Measurements from ENCODE around the gene DIPK1B. TPM values are rescaled to one million over a fixed set of nuclear protein-coding genes. Genes with fewer than 3 reads are reported as not detected.

Gene DIPK1B
- not detected in 2 replicates for total RNA-seq (2014; rRNA removed; shearing (Covaris generic))

DNA sequence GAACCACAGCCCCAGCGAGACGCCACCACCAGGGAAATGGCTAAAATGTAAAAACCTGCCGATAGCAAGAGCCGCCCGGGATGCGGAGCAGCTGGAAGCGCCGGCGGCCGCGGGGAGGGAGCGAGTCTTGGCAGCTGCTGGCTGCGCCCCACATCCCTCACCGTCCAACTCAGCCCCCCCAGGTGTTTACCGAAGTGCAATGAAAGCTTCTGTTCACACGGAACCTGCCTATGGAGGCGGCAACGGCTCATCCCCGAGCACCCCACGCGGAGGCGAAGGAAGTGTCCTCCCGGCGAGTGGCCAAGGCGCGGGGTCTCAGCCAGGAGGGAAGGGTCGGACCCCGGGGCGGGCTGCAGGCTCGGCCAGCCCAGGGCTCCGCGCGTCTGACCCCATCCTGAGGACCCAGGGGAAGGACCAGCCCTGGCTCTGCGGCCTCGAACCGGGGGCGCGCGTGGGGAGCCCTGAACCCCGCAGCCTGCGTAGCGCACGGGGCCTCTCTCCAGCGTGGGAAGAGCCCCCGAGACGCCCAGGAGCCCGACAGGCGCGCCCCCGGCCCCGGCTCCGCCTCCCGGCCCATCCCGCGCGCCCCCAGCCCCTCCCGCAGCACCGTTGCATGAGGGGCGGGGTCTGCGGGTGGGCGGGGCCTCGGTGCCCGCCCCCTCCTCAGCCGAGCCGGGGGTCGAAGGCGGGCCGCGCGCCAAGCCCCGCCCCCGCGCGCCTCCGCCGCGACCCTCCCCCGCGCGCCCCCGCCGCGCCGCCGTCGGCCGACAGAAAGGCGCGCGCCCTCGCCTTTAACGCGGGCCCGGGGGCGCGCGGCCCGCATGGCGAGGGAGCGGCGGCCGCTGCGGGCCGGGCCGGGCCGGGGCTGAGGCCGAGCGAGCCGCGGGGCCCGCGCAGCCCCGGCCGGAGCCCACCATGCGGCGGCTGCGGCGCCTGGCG is at the start of gene DIPK1B:
TSS of gene DIPK1B (plus strand) at position 822 of the 939 bp plus-strand sequence. CDS start at position 916, 94 bp downstream.
- no peak for DNase-seq (ENCODE audit: low spot score)

DNA sequence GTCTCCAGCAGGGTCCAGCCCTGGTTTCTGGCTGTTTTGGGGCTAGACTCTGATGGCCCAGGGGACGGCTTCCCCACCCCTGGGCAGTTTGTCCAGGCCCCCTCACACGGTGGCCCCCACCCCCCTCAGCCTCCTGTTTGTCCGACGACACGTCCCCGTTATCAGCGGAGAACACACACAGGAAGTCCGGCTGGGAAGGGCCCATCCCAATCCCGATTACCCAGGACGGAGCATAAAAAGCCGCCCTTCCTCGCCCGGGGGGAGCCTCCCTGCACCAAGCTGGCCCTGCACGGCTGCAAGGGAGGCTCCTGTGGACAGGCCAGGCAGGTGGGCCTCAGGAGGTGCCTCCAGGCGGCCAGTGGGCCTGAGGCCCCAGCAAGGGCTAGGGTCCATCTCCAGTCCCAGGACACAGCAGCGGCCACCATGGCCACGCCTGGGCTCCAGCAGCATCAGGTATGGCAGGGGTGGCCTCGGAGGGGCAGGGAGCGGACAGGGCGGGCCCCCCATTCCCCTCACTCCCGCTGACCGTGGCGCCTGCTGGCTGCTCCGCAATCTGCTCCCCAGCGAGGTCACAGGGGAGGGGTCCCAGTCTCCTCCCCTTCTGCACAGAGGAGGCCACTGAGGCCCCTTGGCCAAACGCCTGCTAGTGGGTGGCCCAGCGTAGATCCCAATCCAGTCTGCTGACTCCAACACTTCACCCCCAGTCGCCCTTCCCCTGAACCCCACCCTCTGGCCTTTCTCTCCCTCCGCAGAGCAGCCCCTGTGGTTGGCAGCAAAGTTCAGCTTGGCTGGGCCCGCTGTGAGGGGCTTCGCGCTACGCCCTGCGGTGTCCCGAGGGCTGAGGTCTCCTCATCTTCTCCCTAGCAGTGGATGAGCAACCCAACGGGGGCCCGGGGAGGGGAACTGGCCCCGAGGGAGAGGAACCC is 49.5 kb upstream of the DIPK1B start, which contains the start of gene EGFL7:
TSS of gene EGFL7 (plus strand) at position 261 of the 926 bp plus-strand sequence. CDS start 5,367 bp downstream, outside the sequence.
- no peak for DNase-seq (ENCODE audit: low spot score)

DNA sequence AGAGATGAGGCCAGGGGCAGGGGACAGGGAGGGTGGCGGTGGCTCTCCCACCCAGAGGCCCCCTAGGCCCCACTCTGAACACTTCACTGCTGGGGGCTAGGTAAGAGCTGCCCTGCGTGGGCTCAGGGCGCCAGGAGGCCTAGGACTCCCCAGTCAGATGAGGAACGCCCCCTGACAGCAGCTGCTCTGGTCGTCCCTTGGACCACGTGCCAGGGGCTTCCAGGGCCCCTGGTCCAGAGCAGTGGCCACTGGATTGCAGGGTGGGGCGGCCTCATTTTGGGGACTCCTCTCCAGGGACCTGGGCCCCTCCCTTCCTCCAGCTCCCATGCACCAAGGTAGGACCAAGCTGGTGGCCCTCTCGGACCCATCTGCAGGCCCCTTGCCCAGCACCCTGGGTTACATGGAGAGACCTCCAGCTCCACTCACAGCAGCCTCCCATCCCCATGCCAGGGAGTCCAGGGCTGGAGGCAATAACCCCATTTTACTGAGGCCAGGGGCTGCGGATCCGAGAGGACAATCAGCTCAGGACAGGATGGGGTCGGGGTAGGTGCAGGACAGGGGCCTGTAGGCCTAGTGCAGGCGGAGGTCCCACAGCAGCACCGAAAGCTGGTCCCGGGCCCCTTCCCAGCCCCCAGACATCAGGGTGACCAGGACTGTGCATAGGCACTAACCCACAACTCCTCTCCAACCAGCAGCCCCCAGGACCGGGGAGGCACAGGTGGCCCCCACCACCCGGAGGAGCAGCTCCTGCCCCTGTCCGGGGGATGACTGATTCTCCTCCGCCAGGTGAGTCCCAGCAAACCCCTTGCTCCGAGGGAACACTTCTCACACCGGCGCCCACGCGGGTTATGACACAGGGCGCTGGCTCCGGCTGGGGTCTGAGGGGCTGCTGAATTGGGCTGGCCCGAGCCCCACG is 48.1 kb upstream of the DIPK1B start:
- no peak for DNase-seq (ENCODE audit: low spot score)

DNA sequence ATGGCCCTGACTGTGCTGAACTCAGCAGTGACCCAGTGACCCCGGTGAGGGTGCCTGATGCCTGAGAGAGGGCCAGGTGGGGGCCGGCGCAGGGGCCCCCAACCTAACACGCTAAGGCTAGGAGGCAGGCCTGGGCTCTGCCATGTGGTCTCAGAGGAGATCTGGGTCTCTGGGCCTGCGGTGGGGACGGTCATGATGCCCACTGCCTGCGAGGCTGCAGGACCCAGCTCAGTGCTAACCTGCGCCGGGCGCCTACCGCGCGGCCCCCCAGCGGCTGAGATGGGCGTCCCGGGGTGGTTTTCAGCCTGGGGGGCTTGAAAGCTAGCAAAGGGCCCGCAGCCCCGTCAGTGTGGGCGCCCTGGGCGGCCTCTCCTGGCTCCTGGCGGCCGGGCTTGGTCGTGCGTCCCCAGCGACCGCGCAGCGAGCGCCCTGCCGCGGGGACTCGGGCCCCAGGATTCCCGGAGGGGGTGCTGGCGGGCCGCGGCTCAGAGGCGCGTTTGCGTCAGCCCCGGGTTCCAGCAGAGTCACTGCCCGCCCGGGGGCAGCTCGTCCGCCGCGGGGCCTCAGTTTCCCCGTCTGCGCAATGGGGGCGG is 47.2 kb upstream of the DIPK1B start:
- DNase-seq (ENCODE audit: low spot score): no peak

DNA sequence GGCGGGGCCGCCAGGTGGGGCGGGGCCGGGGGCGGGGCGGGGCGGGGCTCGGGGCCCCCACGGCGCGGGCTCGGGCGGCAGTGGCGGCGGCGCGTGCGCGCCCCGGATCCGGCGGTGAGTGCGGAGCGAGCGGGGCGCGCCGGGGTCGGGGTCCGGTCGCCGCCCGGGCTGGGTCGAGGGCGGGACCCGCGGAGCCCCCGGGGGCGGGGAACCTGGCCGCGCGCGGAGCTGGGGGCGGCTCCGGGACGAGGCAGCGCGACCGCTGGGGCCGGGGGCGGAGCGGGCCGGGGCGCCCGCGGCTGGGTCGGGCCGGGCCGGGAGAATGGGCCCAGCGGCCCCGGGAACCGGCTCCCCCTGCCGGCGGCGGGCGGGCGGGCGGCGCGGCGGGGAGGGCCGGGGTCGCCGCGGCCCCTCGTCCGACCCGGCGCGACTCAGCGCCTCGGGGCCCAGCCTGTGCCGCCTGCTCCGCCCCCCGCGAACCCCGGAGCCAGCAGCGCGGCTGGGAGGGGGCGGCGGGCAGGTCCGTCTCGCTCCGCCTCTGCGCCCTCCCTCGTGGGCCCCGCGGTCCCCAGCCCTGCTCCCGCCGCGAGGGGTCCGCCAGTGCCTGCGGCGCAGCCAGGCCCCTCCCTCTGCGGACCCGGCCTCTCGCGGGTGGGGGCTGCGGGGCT is 46.5 kb upstream of the DIPK1B start:
- no peak for DNase-seq (ENCODE audit: low spot score)

DNA sequence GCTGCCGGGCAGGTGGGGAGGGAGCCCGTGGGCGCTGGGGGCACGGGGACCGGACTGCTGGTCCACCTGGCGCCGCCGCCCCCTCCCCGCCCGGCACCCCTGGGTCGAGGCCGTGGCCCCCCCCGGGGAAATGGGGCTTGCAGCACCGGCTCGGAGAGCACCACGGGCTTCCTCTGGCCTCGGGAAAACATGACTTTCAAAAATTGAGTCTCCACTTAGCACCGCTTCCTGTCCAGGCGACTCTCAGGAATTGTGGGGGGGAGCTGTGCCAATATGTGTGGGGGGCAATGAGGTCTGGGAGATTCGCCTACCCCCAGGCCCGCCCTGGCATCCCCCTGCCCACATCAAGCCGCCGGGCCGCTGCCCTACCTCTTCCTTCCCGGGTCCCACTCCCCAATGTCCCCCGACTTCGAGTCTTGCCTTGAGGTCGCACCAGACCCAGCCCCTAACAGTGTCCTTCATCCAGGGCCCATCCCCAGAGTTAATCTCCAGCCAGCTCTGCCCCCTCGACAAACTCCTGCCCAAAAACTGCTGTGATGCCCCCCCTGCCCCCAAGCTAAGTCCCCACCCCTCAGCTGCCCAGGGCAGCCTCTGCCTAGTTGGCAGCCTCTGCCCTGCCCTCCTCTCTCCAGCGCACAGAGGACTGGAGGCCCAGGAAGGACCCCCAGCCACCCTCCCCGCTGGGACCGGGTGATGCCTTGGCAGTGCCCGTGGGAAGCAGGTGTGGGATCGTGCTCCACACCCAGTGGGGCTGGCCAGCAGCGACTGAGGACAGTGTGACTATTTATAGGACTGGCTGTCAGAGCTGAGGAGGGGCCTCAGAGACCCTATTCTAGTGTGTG is 45.8 kb upstream of the DIPK1B start:
- no peak for DNase-seq (ENCODE audit: low spot score)

DNA sequence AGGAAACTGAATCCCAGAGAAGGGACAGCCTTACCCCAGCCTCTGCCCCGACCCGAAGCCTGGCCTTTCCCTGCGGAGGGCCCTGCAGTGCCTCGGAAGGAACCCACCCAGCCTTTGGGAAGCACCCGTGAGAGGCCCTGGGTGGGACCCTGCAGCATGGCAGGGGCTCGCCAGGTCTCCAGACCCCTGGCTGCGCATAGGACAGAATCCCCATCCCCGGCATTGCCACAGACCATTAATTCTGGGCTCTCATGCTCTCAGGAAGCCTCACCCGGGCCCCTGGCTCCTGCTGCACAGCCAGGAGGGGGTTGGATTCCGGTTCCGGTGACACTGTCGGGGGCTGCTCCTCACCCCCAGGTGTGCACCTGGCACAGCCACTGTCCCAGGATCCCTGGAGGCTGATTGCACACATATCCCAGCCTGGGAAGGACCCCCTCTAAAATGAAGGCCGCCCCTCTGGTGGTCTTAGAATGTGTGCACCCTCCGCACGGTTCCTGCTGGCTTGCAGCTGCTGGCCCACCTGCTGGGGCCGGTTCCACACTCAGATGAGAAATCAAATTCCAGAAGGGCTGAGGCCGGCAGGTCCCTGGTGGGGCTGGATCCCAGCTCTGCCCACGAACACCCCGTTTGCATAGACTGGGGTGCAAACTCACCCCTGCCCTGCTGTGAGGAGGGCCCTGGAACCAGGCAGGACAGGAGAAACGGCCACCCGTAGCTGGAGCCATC is 45.0 kb upstream of the DIPK1B start:
- no peak for DNase-seq (ENCODE audit: low spot score)

DNA sequence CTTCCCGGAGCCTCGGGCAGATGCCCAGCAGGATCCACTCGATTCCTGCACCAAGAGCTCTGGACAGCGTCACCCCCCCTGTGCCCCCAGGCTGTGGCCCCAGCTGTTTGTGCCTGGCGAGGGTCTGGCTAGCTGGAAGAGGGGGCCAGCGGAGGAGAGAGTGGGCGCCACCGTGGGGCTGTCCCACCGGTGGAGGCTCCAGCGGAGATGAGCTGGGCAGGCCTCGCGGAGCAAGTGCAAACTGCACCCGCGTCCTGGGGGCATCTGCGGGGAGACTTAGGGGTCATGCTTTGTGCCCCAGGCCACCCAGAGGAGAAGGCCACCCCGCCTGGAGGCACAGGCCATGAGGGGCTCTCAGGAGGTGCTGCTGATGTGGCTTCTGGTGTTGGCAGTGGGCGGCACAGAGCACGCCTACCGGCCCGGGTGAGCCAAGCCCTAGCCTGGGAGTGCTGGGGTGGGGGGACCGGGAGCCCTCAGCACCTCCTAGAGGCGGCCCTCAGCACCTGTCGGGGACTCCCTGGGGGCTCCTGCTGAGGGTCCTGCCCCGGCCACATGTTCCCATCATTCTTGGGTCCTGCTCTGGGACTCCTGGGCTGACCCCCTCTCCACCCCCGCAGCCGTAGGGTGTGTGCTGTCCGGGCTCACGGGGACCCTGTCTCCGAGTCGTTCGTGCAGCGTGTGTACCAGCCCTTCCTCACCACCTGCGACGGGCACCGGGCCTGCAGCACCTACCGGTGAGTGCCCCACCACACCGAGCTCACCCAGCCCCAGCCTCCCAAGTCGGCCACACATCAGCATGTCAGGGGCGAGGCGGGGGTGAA is 44.2 kb upstream of the DIPK1B start:
- DNase-seq (ENCODE audit: low spot score): no peak

DNA sequence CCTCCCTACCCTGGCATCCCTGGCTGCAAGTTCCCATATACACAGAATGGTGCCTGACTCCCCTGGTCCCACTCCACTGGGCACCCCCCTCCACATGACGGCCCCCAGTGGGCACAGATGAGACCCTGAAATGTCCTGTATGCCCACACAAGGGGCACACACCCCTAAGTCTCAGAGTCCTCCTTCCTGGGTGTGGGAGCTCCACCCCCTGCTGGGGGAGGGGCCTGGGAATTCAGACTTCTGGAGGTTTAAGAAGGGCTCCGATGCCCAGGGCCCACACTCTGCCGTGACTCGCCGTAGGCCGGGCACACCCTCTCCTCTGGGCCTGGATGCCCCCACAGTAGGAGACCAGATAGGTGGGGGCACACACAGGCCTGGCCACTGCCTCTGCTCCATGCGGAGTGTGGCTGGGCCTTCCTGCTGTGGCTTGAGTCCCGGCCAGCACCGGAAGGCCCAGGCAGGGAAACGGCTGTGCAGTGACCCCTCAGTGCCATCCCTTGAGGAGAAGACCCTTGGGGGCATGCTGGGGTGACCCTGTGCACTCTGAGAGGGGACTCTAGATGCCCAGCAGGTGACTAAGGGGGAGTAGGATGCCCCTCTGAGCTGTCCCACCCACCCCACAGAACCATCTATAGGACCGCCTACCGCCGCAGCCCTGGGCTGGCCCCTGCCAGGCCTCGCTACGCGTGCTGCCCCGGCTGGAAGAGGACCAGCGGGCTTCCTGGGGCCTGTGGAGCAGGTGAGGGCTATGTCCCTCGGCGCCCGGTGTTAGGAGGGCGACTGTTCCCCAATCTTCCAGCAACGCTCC is 43.2 kb upstream of the DIPK1B start:
- no peak for DNase-seq (ENCODE audit: low spot score)

DNA sequence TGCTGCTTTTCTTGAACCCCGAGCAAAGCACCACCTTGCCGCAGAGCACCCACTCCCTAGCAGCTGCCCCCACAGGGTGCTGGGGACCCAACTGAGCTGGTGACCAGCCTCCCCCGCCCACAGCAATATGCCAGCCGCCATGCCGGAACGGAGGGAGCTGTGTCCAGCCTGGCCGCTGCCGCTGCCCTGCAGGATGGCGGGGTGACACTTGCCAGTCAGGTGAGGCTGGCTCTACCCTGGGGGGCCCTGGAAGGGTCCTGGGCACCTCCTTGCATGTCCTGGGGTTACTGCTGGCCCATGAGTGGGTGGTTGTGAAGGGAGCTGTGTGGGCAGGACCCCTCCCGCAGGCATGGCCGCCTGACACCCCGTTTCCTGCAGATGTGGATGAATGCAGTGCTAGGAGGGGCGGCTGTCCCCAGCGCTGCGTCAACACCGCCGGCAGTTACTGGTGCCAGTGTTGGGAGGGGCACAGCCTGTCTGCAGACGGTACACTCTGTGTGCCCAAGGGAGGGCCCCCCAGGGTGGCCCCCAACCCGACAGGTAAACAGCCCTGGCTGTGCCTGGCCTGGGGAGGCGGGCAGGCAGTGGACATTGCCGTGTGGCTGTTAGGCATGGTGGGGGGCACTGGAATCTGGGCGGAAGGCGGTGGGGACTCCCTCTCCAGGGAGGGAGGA is 42.4 kb upstream of the DIPK1B start:
- no peak for DNase-seq (ENCODE audit: low spot score)

DNA sequence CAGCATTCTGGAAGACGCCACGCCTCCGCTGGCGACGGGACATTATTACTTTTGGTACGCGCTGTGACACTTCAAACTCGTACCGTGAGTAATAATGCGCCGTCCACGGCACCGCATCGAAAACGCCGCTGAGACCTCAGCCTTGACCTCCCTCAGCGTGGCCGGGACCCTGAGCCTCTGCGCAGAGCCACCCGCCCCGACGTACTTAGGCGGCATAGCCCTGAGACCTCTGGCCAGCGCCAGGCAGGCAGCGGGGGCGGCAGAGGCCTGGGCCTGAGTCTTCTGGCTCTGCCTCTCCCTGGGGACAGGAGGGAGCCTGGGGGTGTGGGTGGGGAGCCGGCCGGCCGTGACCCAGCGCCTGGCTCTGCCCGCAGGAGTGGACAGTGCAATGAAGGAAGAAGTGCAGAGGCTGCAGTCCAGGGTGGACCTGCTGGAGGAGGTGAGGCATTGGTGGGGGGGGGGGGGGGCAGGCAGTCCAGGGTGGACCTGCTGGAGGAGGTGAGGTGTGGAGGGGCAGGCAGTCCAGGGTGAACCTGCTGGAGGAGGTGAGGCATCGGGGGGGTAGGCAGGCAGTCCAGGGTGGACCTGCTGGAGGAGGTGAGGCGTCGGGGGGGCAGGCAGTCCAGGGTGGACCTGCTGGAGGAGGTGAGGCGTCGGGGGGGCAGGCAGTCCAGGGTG is 41.7 kb upstream of the DIPK1B start:
- no peak for DNase-seq (ENCODE audit: low spot score)

DNA sequence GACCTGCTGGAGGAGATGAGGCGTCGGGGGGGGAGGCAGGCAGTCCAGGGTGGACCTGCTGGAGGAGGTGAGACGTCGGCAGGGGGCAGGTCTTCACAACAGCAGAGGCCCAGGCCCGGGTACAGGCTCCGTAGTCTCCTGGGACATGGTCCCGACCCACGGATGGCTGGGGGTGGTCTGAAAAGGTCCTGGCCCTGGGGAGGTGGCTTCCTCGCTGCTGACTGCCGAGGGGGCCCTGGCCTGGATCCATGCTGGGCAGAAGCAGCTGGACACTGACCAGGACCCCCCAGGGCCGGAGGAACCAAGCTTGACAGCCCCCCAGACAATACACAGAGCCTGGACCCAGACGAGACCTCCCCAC is 41.1 kb upstream of the DIPK1B start:
- DNase-seq (ENCODE audit: low spot score): no peak

DNA sequence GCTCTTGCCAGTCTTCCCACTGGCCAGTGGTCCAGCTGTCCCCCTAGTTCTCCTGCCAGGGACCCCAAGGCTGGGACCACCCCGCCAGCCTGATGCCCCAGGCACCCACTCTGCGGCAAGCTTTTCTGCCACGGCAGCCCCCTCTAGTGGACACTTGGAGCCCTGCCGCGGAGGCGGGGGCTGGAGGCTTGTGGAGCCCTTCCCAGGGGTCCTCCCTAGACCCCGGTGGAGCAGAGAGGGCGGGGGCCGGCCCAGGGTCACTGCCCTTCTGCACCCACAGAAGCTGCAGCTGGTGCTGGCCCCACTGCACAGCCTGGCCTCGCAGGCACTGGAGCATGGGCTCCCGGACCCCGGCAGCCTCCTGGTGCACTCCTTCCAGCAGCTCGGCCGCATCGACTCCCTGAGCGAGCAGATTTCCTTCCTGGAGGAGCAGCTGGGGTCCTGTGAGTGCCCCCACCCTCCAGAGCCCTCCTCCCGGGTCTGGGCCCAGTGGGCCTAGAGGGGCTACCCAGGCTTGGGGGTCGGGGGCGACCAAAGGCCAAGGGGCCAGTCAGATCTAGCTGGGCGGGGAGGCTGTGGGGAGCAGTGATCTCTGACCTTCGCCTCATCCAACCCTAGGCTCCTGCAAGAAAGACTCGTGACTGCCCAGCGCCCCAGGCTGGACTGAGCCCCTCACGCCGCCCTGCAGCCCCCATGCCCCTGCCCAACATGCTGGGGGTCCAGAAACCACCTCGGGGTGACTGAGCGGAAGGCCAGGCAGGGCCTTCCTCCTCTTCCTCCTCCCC is 40.5 kb upstream of the DIPK1B start:
- DNase-seq (ENCODE audit: low spot score): peak; percentile 56

DNA sequence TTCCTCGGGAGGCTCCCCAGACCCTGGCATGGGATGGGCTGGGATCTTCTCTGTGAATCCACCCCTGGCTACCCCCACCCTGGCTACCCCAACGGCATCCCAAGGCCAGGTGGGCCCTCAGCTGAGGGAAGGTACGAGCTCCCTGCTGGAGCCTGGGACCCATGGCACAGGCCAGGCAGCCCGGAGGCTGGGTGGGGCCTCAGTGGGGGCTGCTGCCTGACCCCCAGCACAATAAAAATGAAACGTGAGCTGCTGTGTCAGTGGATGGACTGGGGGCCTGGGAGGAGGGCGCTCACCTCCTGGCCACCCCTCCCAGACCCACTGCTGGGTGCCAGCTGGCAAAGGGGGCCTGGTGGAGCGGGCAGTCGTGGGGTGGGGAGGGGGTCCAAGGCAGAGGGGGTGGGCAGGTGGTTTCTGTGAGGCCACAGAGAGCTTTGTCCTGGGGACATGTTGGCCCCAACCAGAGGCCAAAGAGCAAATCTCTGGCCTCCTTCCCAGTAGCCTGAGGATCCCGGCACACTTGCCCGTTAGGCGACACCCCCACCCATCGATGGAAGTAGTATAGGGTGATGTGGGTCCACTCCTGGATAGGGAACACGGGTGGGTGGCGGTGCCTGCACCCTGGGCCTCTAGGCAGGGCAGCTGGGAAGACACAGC is 39.8 kb upstream of the DIPK1B start:
- DNase-seq (ENCODE audit: low spot score): no peak
